Testis (tissue), 3 donors: ENCODE results near the gene MEGF11. TPM values are rescaled to one million over a fixed set of nuclear protein-coding genes. Genes with fewer than 3 reads are reported as not detected.

Source experiments
- DNase-seq: peaks from one replicate; pipeline ENCODE4 v3.0.0-alpha.2; 2019
- H3K27ac ChIP-seq, 2 donors: fragments of 200-600 bp; sonication (generic); one replicate each; pipeline ENCODE4 v1.5.1; 2019
- H3K27me3 ChIP-seq: fragments of 200-600 bp; sonication (generic); one replicate; pipeline ENCODE4 v1.5.1; 2019
- H3K36me3 ChIP-seq: fragments of 200-600 bp; sonication (generic); one replicate; pipeline ENCODE4 v1.5.1; 2017; ENCODE audit warnings: low read depth; ENCODE audit errors: missing control alignments
- H3K4me1 ChIP-seq: fragments of 200-600 bp; sonication (generic); one replicate; pipeline ENCODE4 v1.5.1; 2019
- H3K4me3 ChIP-seq, 2 donors: fragments of 200-600 bp; sonication (generic); one replicate each; pipeline ENCODE4 v1.5.1; 2017 to 2019
- H3K9me3 ChIP-seq: fragments of 200-600 bp; sonication (generic); one replicate; pipeline ENCODE4 v1.5.1; 2017
- CTCF ChIP-seq, 3 experiments: fragments of 450-650 bp in 2 of 3; fragments of 200-600 bp in 1 of 3; sonication (generic) in 1 of 3; IDR thresholded peaks; one replicate each; pipeline ENCODE4 v1.5.1; 2016 to 2019; ENCODE audit warnings: antibody characterized with exemption in 3 of 3, mild to moderate bottlenecking in 2 of 3, moderate library complexity in 1 of 3
- POLR2A ChIP-seq: fragments of 450-650 bp; IDR thresholded peaks from one replicate; pipeline ENCODE4 v1.6.1; 2017; ENCODE audit warnings: antibody characterized with exemption, mild to moderate bottlenecking, moderate library complexity
- WGBS, 2 donors: methylation state at CpG; one replicate each; pipeline ENCODE4 v1.1.5; 2018; 5-methylcytosine and 5-hydroxymethylcytosine counted together
- intact Hi-C: fragments of 100-400 bp; cut with DNase I; formaldehyde crosslinking; loops from one replicate; pipeline ENCODE4 v1.15.1; 2023; ENCODE audit warnings: low total_unique reads
- polyA plus RNA-seq: library from polyadenylated mRNA; stranded (reverse); fragments of 350-450 nt; fragmentation: Illumina TruSeq; extraction: RNeasy Lipid Tissue Mini Kit (QIAGEN cat#74804); gene quantifications from one replicate; pipeline ENCODE4 v1.2.3, GENCODE V29; 2014; ENCODE audit warnings: low read depth, low replicate concordance; ENCODE audit not compliant: insufficient read depth
- total RNA-seq, 2 donors: library from RNA; depleted of rRNA; stranded (reverse); fragments of >200 nt; gene quantifications; one replicate each; pipeline ENCODE4 v1.2.3, GENCODE V29; 2016

MEGF11 gene
- total and polyA plus RNA-seq, 3 donors from 2014 or later: 4.5 to 18.7 (median 8.6) TPM

DNA sequence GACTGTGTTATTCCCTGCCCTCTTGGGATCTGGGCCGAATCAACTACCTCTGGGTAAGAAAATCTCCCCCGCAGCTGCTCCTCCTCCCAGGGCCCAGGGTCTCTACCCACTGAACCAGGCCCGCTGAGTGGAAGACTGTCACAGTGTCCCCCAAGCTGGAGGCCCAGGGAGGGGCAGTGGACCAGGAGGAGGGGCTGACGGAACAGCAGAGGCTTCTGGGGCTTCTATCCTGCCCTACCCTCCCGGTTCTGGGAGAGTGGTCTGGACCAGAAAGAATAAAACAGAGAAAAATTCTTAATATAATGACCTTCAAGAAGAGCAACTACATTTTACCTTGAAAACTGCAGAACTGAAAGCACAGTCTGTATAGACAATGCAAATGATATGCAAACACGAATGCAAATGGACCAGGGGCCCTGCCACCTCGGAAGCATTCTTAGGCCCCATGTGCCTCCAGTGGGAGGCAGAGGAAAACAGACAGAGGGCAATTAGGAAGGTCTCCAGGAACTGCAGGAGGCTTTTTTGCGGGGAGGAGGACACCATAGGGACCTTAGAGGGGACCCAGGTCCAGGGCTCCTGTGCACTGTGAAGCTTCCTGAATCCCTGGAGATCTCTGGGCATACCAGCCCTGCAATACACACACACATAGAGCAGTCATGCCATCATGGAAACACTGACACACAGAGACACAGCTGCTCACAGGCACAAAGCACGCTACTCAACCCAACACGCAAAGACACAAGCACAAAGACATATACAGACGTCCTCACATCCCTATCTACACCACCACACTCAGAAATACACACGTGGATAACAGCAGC, 12.3 kb downstream of the MEGF11 start:
- intact Hi-C loops: no loop called here
- Histone ChIP-seq H3K27me3 (no peaks in the 10 kb centered on the region), H3K36me3 (no peaks in the 10 kb centered on the region), H3K4me1 (no peaks in the 10 kb centered on the region), H3K27ac (no peak overlapping the region), H3K9me3 (no peaks in the 10 kb centered on the region), H3K4me3 (no peak overlapping the region)
- DNase-seq: no peak
- TF ChIP-seq CTCF (IDR thresholded peaks at IDR 0.05) (no peak), POLR2A (no peak)
- 72 to 83% methylated on average over 12 of the region's 12 CpGs for WGBS, 2 donors

DNA sequence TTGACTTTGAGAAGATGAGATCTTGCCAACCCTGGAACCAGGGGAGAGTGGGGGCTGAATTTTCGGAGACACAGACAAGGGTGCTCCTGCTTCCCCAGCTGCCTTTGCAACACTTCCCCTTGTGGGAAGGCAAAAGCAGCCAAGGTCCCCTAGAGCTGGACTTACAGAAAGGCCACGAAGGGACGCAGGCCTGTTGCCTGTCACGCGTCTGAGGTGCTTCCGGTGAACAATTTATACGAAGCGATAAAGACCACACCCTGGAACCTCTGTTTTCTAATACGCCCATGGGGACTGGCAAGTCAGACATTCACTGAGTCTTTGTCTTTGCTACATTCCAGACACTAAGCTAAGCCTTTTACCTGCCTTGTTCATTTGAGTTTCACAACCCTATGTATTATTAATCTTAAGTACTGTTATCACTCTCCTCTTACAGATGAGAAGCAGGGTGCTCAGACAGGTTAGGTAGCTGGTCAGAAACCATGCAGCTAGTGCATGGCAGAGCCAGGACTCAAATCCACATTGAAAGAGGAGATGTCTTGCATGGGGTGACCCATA, 13.2 kb downstream of the MEGF11 start:
- Histone ChIP-seq H3K4me3 (no peak overlapping the region), H3K9me3 (no peaks in the 10 kb centered on the region), H3K27me3 (no peaks in the 10 kb centered on the region), H3K27ac (no peak overlapping the region), H3K36me3 (no peaks in the 10 kb centered on the region), H3K4me1 (no peaks in the 10 kb centered on the region)
- WGBS, 2 donors: 94 to 96% methylated on average over 9 of the region's 9 CpGs
- intact Hi-C loops: no loop called here
- no peak for TF ChIP-seq POLR2A
- no peak for TF ChIP-seq CTCF (IDR thresholded peaks at IDR 0.05)
- no peak for DNase-seq

- intact Hi-C loops: no loop called here
- H3K4me3 ChIP-seq: no peak overlapping the region
Measured at GRCh38 chr15:66239514-66239913, 14.0 kb downstream of the MEGF11 start.

DNA sequence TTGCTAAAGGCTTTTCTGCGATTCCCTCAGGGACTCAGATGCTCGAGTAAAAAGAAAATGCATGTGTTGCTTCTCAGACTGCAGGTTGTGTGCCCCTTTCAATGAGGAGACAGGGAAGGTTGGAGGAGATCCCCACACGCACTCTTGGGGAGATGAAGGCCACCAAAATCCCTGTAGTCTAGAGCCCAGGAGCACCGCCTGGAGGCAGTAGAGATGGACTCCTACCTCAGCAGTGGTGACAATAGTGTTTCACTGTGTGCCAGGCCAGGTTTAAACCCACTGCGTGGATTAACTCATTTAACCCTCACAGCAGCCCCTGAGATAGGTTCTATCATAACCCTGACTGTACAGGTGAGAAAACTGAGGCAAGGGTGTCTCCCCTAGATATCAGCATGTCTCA, 15.2 kb downstream of the MEGF11 start:
- H3K9me3 ChIP-seq: no peaks in the 10 kb centered on the region
- WGBS, 2 donors: 83 to 95% methylated on average over 2 to 5 of the region's 5 CpGs
- no peaks in the 10 kb centered on the region for H3K36me3 ChIP-seq
- no peaks in the 10 kb centered on the region for H3K4me1 ChIP-seq
- TF ChIP-seq POLR2A (no peak), CTCF (IDR thresholded peaks at IDR 0.05) (no peak)
- no peak overlapping the region for H3K27ac ChIP-seq
- no peak overlapping the region for H3K4me3 ChIP-seq
- DNase-seq: no peak
- H3K27me3 ChIP-seq: no peaks in the 10 kb centered on the region
- intact Hi-C loops: no loop called here

More at GRCh38 chr15:66239514-66239913, 14.0 kb downstream of the MEGF11 start:
- TF ChIP-seq CTCF (IDR thresholded peaks at IDR 0.05): no peak
- TF ChIP-seq POLR2A: no peak
- Histone ChIP-seq H3K4me1 (no peaks in the 10 kb centered on the region), H3K27me3 (no peaks in the 10 kb centered on the region), H3K27ac (no peak overlapping the region), H3K9me3 (no peaks in the 10 kb centered on the region), H3K36me3 (no peaks in the 10 kb centered on the region)
- no peak for DNase-seq
- 96 to 98% methylated on average over 4 of the region's 4 CpGs for WGBS, 2 donors
